GM18858 (cell line): ENCODE data around the gene CRYBB1.

Experiments used
- ATAC-seq: cut with Tn5 transposase; IDR thresholded peaks from one replicate; pipeline ENCODE4 v1.9.1; 2021; ENCODE audit not compliant: unreplicated experiment

CRYBB1 gene

GRCh38 chr22:26559961-26560575 is 57.8 kb downstream of the CRYBB1 start:
- ATAC-seq = no peak

GRCh38 chr22:26558248-26558895 is 59.5 kb downstream of the CRYBB1 start:
- ATAC-seq = no peak

- ATAC-seq = no peak
Measured at GRCh38 chr22:26556904-26557303, 60.9 kb downstream of the CRYBB1 start.

- ATAC-seq = no peak
Measured at GRCh38 chr22:26555478-26555877, 62.3 kb downstream of the CRYBB1 start.

GRCh38 chr22:26554956-26555355 is 62.9 kb downstream of the CRYBB1 start:
- ATAC-seq = no peak

- ATAC-seq = no peak
Measured at GRCh38 chr22:26553056-26553752, 64.6 kb downstream of the CRYBB1 start.

- no peak for ATAC-seq
Measured at GRCh38 chr22:26552466-26552865, 65.4 kb downstream of the CRYBB1 start.

GRCh38 chr22:26551568-26551967 is 66.3 kb downstream of the CRYBB1 start:
- no peak for ATAC-seq

- ATAC-seq = no peak
Measured at GRCh38 chr22:26550498-26551033, 67.3 kb downstream of the CRYBB1 start.

- ATAC-seq = no peak
Measured at GRCh38 chr22:26549902-26550497, 67.8 kb downstream of the CRYBB1 start.
